Measurements from ENCODE around the gene TENM4. TPM values are rescaled to one million over a fixed set of nuclear protein-coding genes. Genes with fewer than 3 reads are reported as not detected.

The TENM4 gene
- total RNA-seq, 1 donor from 2014 or later = 117 TPM

DNA sequence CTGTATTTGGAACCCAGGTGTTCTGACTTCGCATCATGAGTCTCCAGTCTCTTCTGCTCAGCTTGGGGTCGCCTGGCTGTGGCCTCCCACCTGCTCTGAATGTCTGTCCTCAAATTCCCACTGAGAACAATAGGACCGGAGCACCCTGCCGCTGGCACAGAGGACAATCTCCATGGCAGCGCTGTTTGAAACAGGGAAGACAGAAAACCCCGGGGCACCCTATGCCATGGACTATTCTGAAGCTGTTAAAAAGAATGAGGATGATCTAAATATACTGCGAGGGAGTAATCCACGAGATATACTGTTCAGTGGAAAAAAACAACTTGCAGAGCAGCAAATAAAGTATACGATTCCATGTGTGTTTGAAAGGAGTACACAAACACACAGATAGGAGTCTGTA is 450.6 kb downstream of the TENM4 start:
- Mint-ChIP-seq H3K4me1 (ENCODE audit: low read depth) (peaks cover 5% of the 10 kb centered on the region), H3K27ac (no peak overlapping the region), H3K4me3 (ENCODE audit: low read depth) (no peak overlapping the region), H3K27me3 (no peaks in the 10 kb centered on the region), H3K9me3 (ENCODE audit: low read depth) (no peaks in the 10 kb centered on the region), H3K36me3 (ENCODE audit: insufficient read depth) (no peaks in the 10 kb centered on the region)
- TF ChIP-seq, protein P1, sequence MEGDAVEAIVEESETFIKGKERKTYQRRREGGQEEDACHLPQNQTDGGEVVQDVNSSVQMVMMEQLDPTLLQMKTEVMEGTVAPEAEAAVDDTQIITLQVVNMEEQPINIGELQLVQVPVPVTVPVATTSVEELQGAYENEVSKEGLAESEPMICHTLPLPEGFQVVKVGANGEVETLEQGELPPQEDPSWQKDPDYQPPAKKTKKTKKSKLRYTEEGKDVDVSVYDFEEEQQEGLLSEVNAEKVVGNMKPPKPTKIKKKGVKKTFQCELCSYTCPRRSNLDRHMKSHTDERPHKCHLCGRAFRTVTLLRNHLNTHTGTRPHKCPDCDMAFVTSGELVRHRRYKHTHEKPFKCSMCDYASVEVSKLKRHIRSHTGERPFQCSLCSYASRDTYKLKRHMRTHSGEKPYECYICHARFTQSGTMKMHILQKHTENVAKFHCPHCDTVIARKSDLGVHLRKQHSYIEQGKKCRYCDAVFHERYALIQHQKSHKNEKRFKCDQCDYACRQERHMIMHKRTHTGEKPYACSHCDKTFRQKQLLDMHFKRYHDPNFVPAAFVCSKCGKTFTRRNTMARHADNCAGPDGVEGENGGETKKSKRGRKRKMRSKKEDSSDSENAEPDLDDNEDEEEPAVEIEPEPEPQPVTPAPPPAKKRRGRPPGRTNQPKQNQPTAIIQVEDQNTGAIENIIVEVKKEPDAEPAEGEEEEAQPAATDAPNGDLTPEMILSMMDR (IDR thresholded peaks at IDR 0.05; ENCODE audit: unreplicated experiment) = no peak
- DNase-seq (ENCODE audit: low spot score, unreplicated experiment) = no peak

- Mint-ChIP-seq H3K27me3 (no peaks in the 10 kb centered on the region), H3K27ac (no peak overlapping the region), H3K4me3 (ENCODE audit: low read depth) (no peak overlapping the region), H3K9me3 (ENCODE audit: low read depth) (no peaks in the 10 kb centered on the region), H3K4me1 (ENCODE audit: low read depth) (peaks cover 5% of the 10 kb centered on the region), H3K36me3 (ENCODE audit: insufficient read depth) (no peaks in the 10 kb centered on the region)
- TF ChIP-seq, protein P1 (IDR thresholded peaks at IDR 0.05; ENCODE audit: unreplicated experiment) = no peak
- DNase-seq (ENCODE audit: low spot score, unreplicated experiment) = no peak
Observed at GRCh38 chr11:78987748-78988147, 453.1 kb downstream of the TENM4 start.

DNA sequence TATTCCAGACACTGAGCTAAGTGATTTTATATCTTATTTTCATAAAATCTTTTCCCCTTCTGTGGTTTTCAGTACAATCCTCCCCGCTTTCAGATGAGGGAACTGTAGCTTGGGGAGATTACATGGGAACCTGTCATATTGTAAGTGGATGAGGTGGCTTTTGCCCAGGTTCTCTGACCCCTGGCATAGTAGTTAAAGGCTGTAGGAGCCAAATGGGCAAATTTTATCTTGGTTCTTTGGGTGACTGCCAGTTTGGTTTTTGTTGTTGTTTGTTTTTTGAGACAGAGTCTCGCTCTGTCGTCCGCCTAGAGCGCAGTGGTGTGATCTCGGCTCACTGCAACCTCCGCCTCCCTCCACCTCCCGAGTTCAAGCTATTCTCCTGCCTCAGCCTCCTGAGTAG is 454.5 kb downstream of the TENM4 start:
- no peak for DNase-seq (ENCODE audit: low spot score, unreplicated experiment)
- Mint-ChIP-seq H3K36me3 (ENCODE audit: insufficient read depth) (no peaks in the 10 kb centered on the region), H3K9me3 (ENCODE audit: low read depth) (no peaks in the 10 kb centered on the region), H3K27ac (no peak overlapping the region), H3K27me3 (no peaks in the 10 kb centered on the region), H3K4me1 (ENCODE audit: low read depth) (peaks cover 2% of the 10 kb centered on the region), H3K4me3 (ENCODE audit: low read depth) (no peak overlapping the region)
- TF ChIP-seq, protein P1 (IDR thresholded peaks at IDR 0.05; ENCODE audit: unreplicated experiment) = no peak

DNA sequence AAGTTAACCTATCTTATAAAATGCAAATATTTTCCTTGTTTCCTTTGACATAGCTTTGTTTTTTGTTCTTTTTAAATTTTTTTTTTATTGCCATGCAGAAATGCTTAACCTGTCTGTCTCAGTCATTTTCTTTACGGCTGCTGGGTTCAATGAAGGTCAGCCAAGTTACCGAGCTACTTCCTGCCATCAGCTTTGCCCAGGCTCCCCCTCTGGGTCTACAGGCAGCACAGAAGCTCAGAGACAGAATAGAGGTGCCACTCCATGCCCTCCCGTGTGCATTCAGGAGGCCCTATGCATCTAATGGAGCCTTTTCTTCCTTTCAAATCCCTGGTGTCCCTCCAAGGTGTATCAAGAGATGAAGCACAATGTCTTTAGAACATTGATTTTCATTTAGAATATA is 455.2 kb downstream of the TENM4 start:
- Mint-ChIP-seq H3K27ac (no peak overlapping the region), H3K4me3 (ENCODE audit: low read depth) (no peak overlapping the region)

DNA sequence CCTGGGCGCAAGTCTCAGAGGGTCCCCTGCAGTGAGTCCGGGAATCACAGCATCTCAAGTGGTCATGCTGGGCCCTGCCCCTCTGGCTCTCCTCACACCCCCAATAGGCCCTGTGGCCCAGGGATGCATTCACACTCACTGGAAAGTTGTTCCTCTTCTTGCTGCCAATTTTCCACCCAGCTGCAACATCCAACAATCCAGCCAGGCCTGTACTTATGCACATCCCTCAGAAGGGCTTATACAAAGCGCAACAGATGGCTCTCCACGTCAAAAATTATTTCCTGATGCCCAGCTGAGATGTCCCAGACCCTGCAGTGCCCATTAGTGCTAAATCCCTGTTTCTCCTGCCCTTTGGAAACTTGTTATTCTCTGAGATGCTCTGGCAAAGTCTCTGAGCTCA is 458.4 kb downstream of the TENM4 start:
- peak overlapping the region; percentile 68 for H3K27ac Mint-ChIP-seq
- no peaks in the 10 kb centered on the region for H3K36me3 Mint-ChIP-seq (ENCODE audit: insufficient read depth)
- H3K4me1 Mint-ChIP-seq (ENCODE audit: low read depth) = peaks cover 2% of the 10 kb centered on the region

More for the DNA sequence above, 455.2 kb downstream of the TENM4 start:
- TF ChIP-seq, protein P1 (IDR thresholded peaks at IDR 0.05; ENCODE audit: unreplicated experiment) = no peak
- Mint-ChIP-seq H3K36me3 (ENCODE audit: insufficient read depth) (no peaks in the 10 kb centered on the region), H3K4me1 (ENCODE audit: low read depth) (peaks cover 2% of the 10 kb centered on the region), H3K9me3 (ENCODE audit: low read depth) (no peaks in the 10 kb centered on the region), H3K27me3 (no peaks in the 10 kb centered on the region)
- DNase-seq (ENCODE audit: low spot score, unreplicated experiment) = no peak

More for the DNA sequence above, 458.4 kb downstream of the TENM4 start:
- no peak overlapping the region for H3K4me3 Mint-ChIP-seq (ENCODE audit: low read depth)
- no peaks in the 10 kb centered on the region for H3K27me3 Mint-ChIP-seq
- DNase-seq (ENCODE audit: low spot score, unreplicated experiment) = no peak
- TF ChIP-seq, protein P1 (IDR thresholded peaks at IDR 0.05; ENCODE audit: unreplicated experiment) = no peak
- peaks cover 4% of the 10 kb centered on the region for H3K9me3 Mint-ChIP-seq (ENCODE audit: low read depth)

Data from progenitor cell of endocrine pancreas (in vitro differentiated cells).